HUDEP-2 (cell line): ENCODE measurements around the gene NFIA.

Experiments
- DNase-seq, 76 experiments: peaks; one replicate each; lab custom pipeline; 2025; ENCODE audit not compliant: unreplicated experiment in 76 of 76; lab: John Stamatoyannopoulos, UW

The NFIA gene

GRCh38 chr1:61403679-61404596 is 321.6 kb downstream of the NFIA start:
- DNase-seq: no peak

GRCh38 chr1:61404597-61405376 is 322.4 kb downstream of the NFIA start:
- DNase-seq: no peak

GRCh38 chr1:61406467-61406866 is 324.1 kb downstream of the NFIA start:
- DNase-seq: no peak

GRCh38 chr1:61412601-61413000 is 330.2 kb downstream of the NFIA start:
- no peak for DNase-seq

GRCh38 chr1:61419196-61419595 is 336.8 kb downstream of the NFIA start:
- DNase-seq: no peak

GRCh38 chr1:61419657-61420056 is 337.3 kb downstream of the NFIA start:
- DNase-seq: no peak

GRCh38 chr1:61420243-61420642 is 337.9 kb downstream of the NFIA start:
- no peak for DNase-seq

- no peak for DNase-seq
Observed at GRCh38 chr1:61420909-61421835, 338.8 kb downstream of the NFIA start.

- no peak for DNase-seq
Observed at GRCh38 chr1:61423643-61424042, 341.3 kb downstream of the NFIA start.

GRCh38 chr1:61424382-61424781 is 342.0 kb downstream of the NFIA start:
- DNase-seq: no peak

GRCh38 chr1:61425040-61425439 is 342.7 kb downstream of the NFIA start:
- DNase-seq: no peak

GRCh38 chr1:61426254-61426653 is 343.9 kb downstream of the NFIA start:
- no peak for DNase-seq

GRCh38 chr1:61426885-61427284 is 344.5 kb downstream of the NFIA start:
- no peak for DNase-seq

- DNase-seq: no peak
Observed at GRCh38 chr1:61427510-61427909, 345.1 kb downstream of the NFIA start.

GRCh38 chr1:61428146-61428545 is 345.8 kb downstream of the NFIA start:
- no peak for DNase-seq

- DNase-seq: no peak
Observed at GRCh38 chr1:61432616-61433388, 350.4 kb downstream of the NFIA start.

- no peak for DNase-seq
Observed at GRCh38 chr1:61433646-61434045, 351.3 kb downstream of the NFIA start.

- DNase-seq: no peak
Observed at GRCh38 chr1:61434276-61434675, 351.9 kb downstream of the NFIA start.

GRCh38 chr1:61435226-61435625 is 352.9 kb downstream of the NFIA start:
- no peak for DNase-seq

GRCh38 chr1:61436016-61436415 is 353.7 kb downstream of the NFIA start:
- peak in 2 of 76 experiments; percentile 3 to 7 for DNase-seq
